DOHH2 (cell line): ENCODE measurements around the gene ELMOD3.
"Not testable (repeated sequence)": the region's sequence is repeated elsewhere in the genome, so short reads cannot be mapped to it uniquely, and the experiment has no call there.

Experiments used
- H3F3A ChIP-seq: fragments of 200-600 bp; sonication (generic), shearing (Covaris generic); 2 replicates; pipeline ENCODE4 v1.6.0; 2016; ENCODE audit warnings: antibody characterized with exemption, mild to moderate bottlenecking; ENCODE audit not compliant: control insufficient read depth, insufficient read depth
- H3K27ac ChIP-seq: fragments of 200-600 bp; sonication (generic); 2 replicates; pipeline ENCODE4 v1.5.1; 2014; ENCODE audit warnings: low read depth, mild to moderate bottlenecking, low read length, moderate library complexity
- H3K27me3 ChIP-seq: fragments of 200-600 bp; sonication (generic); 2 replicates; pipeline ENCODE4 v1.6.1; 2014; ENCODE audit warnings: mild to moderate bottlenecking, low read length, mixed read lengths; ENCODE audit not compliant: control insufficient read depth
- H3K36me3 ChIP-seq: fragments of 200-600 bp; sonication (generic); 2 replicates; pipeline ENCODE4 v1.6.1; 2014; ENCODE audit warnings: mild to moderate bottlenecking, low read length, moderate library complexity, mixed read lengths; ENCODE audit not compliant: control insufficient read depth
- H3K4me1 ChIP-seq: fragments of 200-600 bp; sonication (generic); 2 replicates; pipeline ENCODE4 v1.6.1; 2014; ENCODE audit warnings: mild to moderate bottlenecking, low read length, mixed read lengths; ENCODE audit not compliant: control insufficient read depth
- H3K4me2 ChIP-seq: fragments of 200-600 bp; sonication (generic); 2 replicates; pipeline ENCODE4 v1.6.0; 2014; ENCODE audit warnings: mild to moderate bottlenecking, low read length, moderate library complexity
- H3K4me3 ChIP-seq: fragments of 200-600 bp; sonication (generic); 2 replicates; pipeline ENCODE4 v1.5.1; 2014; ENCODE audit warnings: mild to moderate bottlenecking, low read length, mixed read lengths
- H3K79me2 ChIP-seq: fragments of 200-600 bp; sonication (generic); 2 replicates; pipeline ENCODE4 v1.6.1; 2014; ENCODE audit warnings: mild to moderate bottlenecking, low read length, mixed read lengths; ENCODE audit not compliant: control insufficient read depth
- H3K9me2 ChIP-seq: fragments of 200-600 bp; sonication (generic); replicated peaks from 2 replicates; pipeline ENCODE4 v1.6.1; 2014; ENCODE audit warnings: mild to moderate bottlenecking, low read length, mixed read lengths; ENCODE audit not compliant: control insufficient read depth
- H3K9me3 ChIP-seq: fragments of 200-600 bp; sonication (generic); 2 replicates; pipeline ENCODE4 v1.6.1; 2014; ENCODE audit warnings: antibody characterized with exemption, low read length, mixed read lengths; ENCODE audit not compliant: control insufficient read depth, insufficient read depth
- H4K20me1 ChIP-seq: fragments of 200-600 bp; sonication (generic); 2 replicates; pipeline ENCODE4 v1.6.0; 2014; ENCODE audit warnings: low read depth, mild to moderate bottlenecking, antibody characterized with exemption, low read length, moderate library complexity; ENCODE audit not compliant: control insufficient read depth, insufficient read depth
- EZH2phosphoT487 ChIP-seq: fragments of 200-600 bp; sonication (generic); IDR thresholded peaks from 2 replicates; pipeline ENCODE4 v1.6.1; 2017; ENCODE audit warnings: borderline replicate concordance, mild to moderate bottlenecking, antibody characterized with exemption, low read length, moderate library complexity, mixed read lengths
- TF ChIP-seq, protein P1 (sequence below): fragments of 200-600 bp; sonication (generic); IDR thresholded peaks from one replicate; pipeline ENCODE4 v1.5.1; 2014; ENCODE audit warnings: antibody characterized with exemption, mild to moderate bottlenecking, low read depth, low read length; ENCODE audit not compliant: poor library complexity, severe bottlenecking

ELMOD3 gene

DNA sequence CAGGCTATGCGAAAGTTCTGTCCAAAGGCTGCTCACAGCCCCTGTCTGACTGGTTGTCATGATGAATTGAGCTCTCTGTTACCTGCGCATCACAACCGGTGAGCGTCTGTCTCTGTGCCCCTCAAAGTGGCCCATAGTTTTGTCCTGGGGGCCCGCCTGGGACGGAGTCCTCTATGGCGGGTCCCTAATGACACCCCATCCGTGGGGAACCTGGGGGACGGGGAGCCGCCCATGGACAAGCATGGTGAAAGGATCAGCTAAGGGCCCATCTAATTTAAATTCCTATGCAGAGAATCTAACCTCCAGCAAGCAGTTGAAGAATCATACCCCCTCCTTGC is 473 bp downstream of the ELMOD3 start:
- Histone ChIP-seq H3K36me3 (peaks cover 38% of the 10 kb centered on the region), H3K4me2 (peak overlapping the region; percentile 96), H3K79me2 (peaks cover 34% of the 10 kb centered on the region), H3K27ac (peak overlapping the region; percentile 1; the same call in 1 of the 2 replicates), H3K4me3 (peak overlapping the region; percentile 91), H3K27me3 (no peaks in the 10 kb centered on the region), H3K9me3 (no peaks in the 10 kb centered on the region), H4K20me1 (no peaks in the 10 kb centered on the region), H3K4me1 (peaks cover 19% of the 10 kb centered on the region), H3F3A (no peaks in the 10 kb centered on the region), H3K9me2 (no peaks in the 10 kb centered on the region)
- TF ChIP-seq, protein P1, sequence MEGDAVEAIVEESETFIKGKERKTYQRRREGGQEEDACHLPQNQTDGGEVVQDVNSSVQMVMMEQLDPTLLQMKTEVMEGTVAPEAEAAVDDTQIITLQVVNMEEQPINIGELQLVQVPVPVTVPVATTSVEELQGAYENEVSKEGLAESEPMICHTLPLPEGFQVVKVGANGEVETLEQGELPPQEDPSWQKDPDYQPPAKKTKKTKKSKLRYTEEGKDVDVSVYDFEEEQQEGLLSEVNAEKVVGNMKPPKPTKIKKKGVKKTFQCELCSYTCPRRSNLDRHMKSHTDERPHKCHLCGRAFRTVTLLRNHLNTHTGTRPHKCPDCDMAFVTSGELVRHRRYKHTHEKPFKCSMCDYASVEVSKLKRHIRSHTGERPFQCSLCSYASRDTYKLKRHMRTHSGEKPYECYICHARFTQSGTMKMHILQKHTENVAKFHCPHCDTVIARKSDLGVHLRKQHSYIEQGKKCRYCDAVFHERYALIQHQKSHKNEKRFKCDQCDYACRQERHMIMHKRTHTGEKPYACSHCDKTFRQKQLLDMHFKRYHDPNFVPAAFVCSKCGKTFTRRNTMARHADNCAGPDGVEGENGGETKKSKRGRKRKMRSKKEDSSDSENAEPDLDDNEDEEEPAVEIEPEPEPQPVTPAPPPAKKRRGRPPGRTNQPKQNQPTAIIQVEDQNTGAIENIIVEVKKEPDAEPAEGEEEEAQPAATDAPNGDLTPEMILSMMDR = no peak
- no peak for TF ChIP-seq EZH2phosphoT487

DNA sequence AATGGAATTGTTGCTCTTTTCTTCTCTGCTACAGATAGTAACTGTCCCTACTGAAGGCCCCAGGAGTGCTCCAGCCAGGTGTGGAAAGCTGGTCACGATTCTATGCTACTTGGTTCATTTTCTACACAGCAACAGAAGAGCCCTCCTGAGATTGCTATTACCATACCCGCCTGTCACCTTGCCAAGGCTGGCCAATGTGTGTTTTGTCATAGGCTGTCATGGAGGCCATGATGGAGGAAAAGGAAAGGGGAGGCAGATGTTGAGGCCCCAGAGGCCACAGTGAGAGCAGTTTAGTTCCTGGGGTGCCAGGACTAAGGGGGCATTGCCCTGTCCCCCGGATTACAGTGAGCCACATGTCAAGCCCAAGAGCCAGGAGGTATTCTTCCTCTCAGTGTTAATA is 952 bp downstream of the ELMOD3 start:
- Histone ChIP-seq H3K27ac (no peak overlapping the region), H3K4me3 (peak overlapping the region; percentile 91), H3K4me1 (peaks cover 19% of the 10 kb centered on the region), H3K36me3 (peaks cover 33% of the 10 kb centered on the region), H3K9me3 (no peaks in the 10 kb centered on the region), H4K20me1 (no peaks in the 10 kb centered on the region), H3K79me2 (peaks cover 34% of the 10 kb centered on the region), H3K4me2 (peak overlapping the region; percentile 96), H3F3A (no peaks in the 10 kb centered on the region), H3K9me2 (no peaks in the 10 kb centered on the region), H3K27me3 (no peaks in the 10 kb centered on the region)
- no peak for TF ChIP-seq EZH2phosphoT487
- TF ChIP-seq, protein P1 = no peak

DNA sequence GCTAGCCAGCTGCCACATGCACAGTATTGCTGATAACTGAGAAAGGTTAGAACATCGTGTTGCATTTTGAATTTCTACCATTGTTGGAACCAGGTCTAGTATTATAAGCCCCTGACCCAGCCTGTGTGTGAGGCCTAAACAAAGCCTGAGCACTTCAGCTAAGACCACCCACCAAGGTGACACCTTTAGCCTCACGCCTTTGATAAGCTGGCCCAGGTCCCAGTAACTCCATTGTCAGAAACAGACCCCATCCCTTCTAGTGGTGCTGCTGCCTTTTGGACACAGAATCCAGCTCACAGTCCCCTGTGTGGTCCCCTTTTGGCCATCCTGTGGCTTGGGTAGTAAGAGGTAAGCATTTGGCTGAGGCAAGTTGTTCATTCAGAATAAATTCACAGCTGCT is 1.6 kb downstream of the ELMOD3 start:
- Histone ChIP-seq H3K36me3 (peaks cover 26% of the 10 kb centered on the region), H3K27ac (no peak overlapping the region), H3K79me2 (peaks cover 34% of the 10 kb centered on the region), H3K9me3 (no peaks in the 10 kb centered on the region), H3K27me3 (no peaks in the 10 kb centered on the region), H3K9me2 (no peaks in the 10 kb centered on the region), H3K4me3 (no peak overlapping the region), H3K4me1 (peaks cover 19% of the 10 kb centered on the region), H4K20me1 (no peaks in the 10 kb centered on the region), H3K4me2 (no peak overlapping the region), H3F3A (no peaks in the 10 kb centered on the region)
- TF ChIP-seq, protein P1 = no peak
- TF ChIP-seq EZH2phosphoT487 = no peak

DNA sequence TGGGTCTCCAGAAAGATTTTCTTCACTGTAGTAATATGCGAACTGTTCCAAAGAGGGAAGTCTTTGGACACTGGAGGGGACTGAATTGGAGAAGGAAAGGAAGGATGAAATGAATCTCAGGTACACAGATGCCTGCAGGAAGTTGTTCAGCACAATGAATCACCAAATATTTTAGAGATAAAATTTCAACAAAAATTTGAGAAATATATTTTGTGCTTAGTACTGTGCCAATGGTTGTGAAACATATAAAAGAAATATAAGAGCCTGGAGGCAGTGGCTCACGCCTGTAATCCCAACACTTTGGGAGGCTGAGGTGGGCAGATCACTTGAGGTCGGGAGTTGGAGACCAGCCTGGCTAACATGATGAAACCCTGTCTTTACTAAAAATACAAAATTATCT is 3.2 kb downstream of the ELMOD3 start:
- Histone ChIP-seq H3F3A (no peaks in the 10 kb centered on the region), H4K20me1 (no peaks in the 10 kb centered on the region), H3K4me2 (no peak overlapping the region), H3K79me2 (peaks cover 31% of the 10 kb centered on the region), H3K27me3 (no peaks in the 10 kb centered on the region), H3K9me2 (no peaks in the 10 kb centered on the region), H3K4me1 (peaks cover 19% of the 10 kb centered on the region), H3K27ac (no peak overlapping the region), H3K9me3 (no peaks in the 10 kb centered on the region), H3K36me3 (peaks cover 21% of the 10 kb centered on the region), H3K4me3 (no peak overlapping the region)
- TF ChIP-seq EZH2phosphoT487 = no peak
- TF ChIP-seq, protein P1 = no peak

DNA sequence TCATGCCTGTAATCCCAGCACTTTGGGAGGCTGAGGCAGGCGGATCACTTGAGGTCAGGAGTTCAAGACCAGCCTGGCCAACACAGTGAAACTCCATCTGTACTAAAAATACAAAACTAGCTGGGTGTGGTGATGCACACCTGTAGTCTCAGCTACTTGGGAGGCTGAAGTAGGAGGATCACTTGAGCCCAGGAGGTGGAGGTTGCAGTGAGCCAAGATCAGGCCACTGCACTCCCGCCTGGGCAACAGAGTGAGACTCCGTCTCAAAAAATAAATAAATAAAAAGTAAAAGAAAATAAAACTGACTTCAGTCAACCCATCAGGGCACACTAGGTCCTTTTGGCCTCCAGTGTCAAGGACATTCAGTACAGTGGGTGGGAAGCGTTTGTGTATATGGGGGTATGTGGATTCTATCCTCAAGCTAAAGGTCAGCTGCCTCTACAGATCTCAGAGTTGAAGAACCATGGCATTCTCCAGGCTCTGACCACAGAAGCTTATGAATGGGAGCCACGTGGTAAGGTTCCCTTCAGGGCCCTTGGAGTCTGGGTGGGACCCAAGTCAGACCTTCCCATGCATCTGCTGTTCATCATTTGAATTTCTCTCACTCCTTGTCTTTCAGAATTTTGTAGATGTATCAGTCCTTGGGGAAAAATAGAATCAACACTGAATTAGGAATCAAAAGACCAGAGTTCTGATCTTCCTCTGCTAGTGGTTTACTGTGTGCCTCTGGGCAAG is 8.3 kb downstream of the ELMOD3 start:
- not testable (repeated sequence) for H3F3A ChIP-seq, H3K36me3 ChIP-seq, H3K79me2 ChIP-seq, H3K9me3 ChIP-seq, H3K27me3 ChIP-seq, H4K20me1 ChIP-seq, H3K27ac ChIP-seq, H3K9me2 ChIP-seq, H3K4me2 ChIP-seq, H3K4me1 ChIP-seq, H3K4me3 ChIP-seq
